Prostate gland (tissue), 2 donors: ENCODE measurements around the gene TNS1.

Source experiments
- POLR2AphosphoS5 ChIP-seq: sonication (generic); formaldehyde crosslinking; IDR thresholded peaks from one replicate; pipeline ENCODE4 v1.6.1; 2017; ENCODE audit warnings: antibody characterized with exemption
- TF ChIP-seq, protein P1 (sequence below), 4 experiments: fragments of 200-600 bp in 2 of 4; fragments of 450-650 bp in 2 of 4; sonication (generic) in 2 of 4; IDR thresholded peaks; 1 replicate in 3 of 4; 2 replicates in 1 of 4; pipeline ENCODE4 v1.5.1; 2016 to 2019; ENCODE audit warnings: antibody characterized with exemption in 4 of 4, mild to moderate bottlenecking in 2 of 4, moderate library complexity in 2 of 4

DNA sequence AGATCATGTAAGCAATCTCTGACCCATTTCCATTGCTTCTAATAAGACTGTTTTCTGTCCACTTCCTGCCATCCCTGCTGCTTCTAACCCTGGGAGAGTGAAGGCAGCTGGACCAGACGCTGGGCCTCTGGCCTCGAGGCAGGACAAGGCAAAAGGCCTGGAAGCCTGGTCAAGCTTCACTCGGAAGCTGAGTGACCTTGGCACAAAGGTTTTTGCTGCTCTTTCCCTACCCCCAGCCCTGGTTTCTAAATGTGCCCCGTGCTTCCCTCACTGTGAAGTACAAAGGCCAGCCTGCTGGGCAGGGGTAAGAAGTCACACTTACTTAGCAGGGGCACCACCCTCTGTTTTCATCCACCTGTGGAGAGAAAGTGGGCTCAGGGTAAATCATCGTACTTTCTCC lies 195.0 kb downstream of the TNS1 start:
- TF ChIP-seq, protein P1, sequence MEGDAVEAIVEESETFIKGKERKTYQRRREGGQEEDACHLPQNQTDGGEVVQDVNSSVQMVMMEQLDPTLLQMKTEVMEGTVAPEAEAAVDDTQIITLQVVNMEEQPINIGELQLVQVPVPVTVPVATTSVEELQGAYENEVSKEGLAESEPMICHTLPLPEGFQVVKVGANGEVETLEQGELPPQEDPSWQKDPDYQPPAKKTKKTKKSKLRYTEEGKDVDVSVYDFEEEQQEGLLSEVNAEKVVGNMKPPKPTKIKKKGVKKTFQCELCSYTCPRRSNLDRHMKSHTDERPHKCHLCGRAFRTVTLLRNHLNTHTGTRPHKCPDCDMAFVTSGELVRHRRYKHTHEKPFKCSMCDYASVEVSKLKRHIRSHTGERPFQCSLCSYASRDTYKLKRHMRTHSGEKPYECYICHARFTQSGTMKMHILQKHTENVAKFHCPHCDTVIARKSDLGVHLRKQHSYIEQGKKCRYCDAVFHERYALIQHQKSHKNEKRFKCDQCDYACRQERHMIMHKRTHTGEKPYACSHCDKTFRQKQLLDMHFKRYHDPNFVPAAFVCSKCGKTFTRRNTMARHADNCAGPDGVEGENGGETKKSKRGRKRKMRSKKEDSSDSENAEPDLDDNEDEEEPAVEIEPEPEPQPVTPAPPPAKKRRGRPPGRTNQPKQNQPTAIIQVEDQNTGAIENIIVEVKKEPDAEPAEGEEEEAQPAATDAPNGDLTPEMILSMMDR (IDR thresholded peaks at IDR 0.05) = no peak
- no peak for TF ChIP-seq POLR2AphosphoS5
